ENCODE results near the gene VPS41. TPM values are rescaled to one million over a fixed set of nuclear protein-coding genes. Genes with fewer than 3 reads are reported as not detected.

The VPS41 gene
- total and polyA plus RNA-seq, 10 of the 15 experiments (the other 5 are each of a cell fraction or from before 2014, with no cell fraction given): 15.3 to 63.2 (median 47.0) TPM

DNA sequence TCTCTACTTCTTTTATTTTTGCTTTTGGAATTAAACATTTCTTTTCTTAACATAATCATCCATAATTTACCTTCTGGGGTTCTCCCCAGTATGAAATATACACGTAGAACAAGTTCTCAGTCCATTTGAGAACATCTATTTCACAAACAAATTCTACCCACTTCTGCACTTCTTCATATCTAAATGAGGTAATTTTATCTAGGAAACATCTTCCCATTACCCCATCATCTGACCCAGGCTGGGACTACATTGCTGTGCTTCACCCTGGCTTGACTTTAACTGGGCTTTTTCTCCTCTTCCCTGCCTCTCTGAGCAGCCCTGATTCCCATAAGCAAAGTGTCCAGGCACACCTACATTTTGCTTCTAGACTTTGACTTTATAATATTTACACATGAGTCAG is 234.5 kb downstream of the VPS41 start:
- 11% methylated on average over 1 of the region's 1 CpG for WGBS (ENCODE audit: insufficient coverage, insufficient replicate concordance, low lambda C conversion rate, missing lambda C conversion rate)
- H2AFZ ChIP-seq (ENCODE audit: control insufficient read depth, low read depth, low read length): no peak overlapping the region
- in situ Hi-C loops (cut with MboI): no loop called here

DNA sequence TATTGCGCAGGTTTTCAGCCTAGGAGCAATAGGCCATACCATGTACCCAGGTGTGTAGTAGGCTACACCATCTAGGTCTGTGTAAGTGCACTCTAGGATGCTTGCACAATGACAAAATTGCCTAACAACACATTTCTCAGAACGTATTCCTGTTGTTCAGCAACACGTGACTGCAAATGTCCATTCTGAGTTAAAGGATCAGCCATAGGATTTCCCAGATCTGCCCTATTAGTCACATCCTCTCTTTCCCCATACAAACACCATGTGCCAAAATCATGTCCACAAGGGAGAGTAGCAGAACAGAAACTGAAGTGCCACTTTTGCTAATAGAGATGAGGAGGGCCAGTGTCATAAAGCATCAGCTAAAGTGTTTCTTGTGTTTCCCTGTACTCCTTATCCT is 235.2 kb downstream of the VPS41 start:
- intact Hi-C loops (cut with micrococcal nuclease; ENCODE audit: unreplicated experiment): no loop called here
- ChIA-PET POLR2A (no interaction called here), RAD21 (ENCODE audit: unreplicated experiment) (no interaction called here), SMC1A (ENCODE audit: uncharacterized antibody, unreplicated experiment) (no interaction called here), CTCF (interaction anchor here (1.5 kb wide), 1 partner anchor 14 kb away, joined by 4 read pairs; no protein-coding TSS in a partner anchor)
- no peak overlapping the region for H2AFZ ChIP-seq (ENCODE audit: control insufficient read depth, low read depth, low read length)
- H3K79me2 ChIP-seq (ENCODE audit: control insufficient read depth, insufficient read depth, low read length): no peaks in the 10 kb centered on the region
- BruUV-seq (replicated peaks): no TSS peak
- H3K27me3 ChIP-seq (replicated peaks in 1 of 2; ENCODE audit: control insufficient read depth in 2 of 2, insufficient read depth in 2 of 2, low read length in 1 of 2): no peaks in the 10 kb centered on the region; a peak in 2 of 4 replicates
- no peak overlapping the region for H3K4me2 ChIP-seq (ENCODE audit: control insufficient read depth, insufficient read depth)
- H3K4me1 ChIP-seq (ENCODE audit: control insufficient read depth, insufficient read depth, low read length): no peaks in the 10 kb centered on the region
- no peaks in the 10 kb centered on the region for H3K36me3 ChIP-seq (ENCODE audit: control insufficient read depth in 2 of 2, insufficient read depth in 2 of 2, low read length in 1 of 2)
- H3K9ac ChIP-seq (ENCODE audit: control insufficient read depth, insufficient read depth, low read length): no peak overlapping the region
- WGBS (ENCODE audit: insufficient coverage, insufficient replicate concordance, low lambda C conversion rate, missing lambda C conversion rate): 55% methylated on average over 3 of the region's 3 CpGs
- in situ Hi-C loops (cut with MboI): no loop called here
- no peak overlapping the region for H3K27ac ChIP-seq (ENCODE audit: control insufficient read depth, insufficient read depth)
- no peak for DNase-seq (ENCODE audit: low read depth, low spot score)
- no peak for ATAC-seq
- FAIRE-seq: no peak
- no peak overlapping the region for H3K4me3 ChIP-seq
- H3K9me3 ChIP-seq (replicated peaks; ENCODE audit: control insufficient read depth, insufficient read depth, low read length): no peaks in the 10 kb centered on the region
- H4K20me1 ChIP-seq (ENCODE audit: control insufficient read depth, insufficient read depth): no peaks in the 10 kb centered on the region
- TF ChIP-seq, protein P1, sequence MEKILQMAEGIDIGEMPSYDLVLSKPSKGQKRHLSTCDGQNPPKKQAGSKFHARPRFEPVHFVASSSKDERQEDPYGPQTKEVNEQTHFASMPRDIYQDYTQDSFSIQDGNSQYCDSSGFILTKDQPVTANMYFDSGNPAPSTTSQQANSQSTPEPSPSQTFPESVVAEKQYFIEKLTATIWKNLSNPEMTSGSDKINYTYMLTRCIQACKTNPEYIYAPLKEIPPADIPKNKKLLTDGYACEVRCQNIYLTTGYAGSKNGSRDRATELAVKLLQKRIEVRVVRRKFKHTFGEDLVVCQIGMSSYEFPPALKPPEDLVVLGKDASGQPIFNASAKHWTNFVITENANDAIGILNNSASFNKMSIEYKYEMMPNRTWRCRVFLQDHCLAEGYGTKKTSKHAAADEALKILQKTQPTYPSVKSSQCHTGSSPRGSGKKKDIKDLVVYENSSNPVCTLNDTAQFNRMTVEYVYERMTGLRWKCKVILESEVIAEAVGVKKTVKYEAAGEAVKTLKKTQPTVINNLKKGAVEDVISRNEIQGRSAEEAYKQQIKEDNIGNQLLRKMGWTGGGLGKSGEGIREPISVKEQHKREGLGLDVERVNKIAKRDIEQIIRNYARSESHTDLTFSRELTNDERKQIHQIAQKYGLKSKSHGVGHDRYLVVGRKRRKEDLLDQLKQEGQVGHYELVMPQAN (conservative IDR thresholded peaks at IDR 0.05): no peak
- TF ChIP-seq, protein P2, sequence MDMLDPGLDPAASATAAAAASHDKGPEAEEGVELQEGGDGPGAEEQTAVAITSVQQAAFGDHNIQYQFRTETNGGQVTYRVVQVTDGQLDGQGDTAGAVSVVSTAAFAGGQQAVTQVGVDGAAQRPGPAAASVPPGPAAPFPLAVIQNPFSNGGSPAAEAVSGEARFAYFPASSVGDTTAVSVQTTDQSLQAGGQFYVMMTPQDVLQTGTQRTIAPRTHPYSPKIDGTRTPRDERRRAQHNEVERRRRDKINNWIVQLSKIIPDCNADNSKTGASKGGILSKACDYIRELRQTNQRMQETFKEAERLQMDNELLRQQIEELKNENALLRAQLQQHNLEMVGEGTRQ (IDR thresholded peaks at IDR 0.05; ENCODE audit: borderline replicate concordance, low read depth, low read length): no peak
- TF ChIP-seq TCF3 (IDR thresholded peaks at IDR 0.05; ENCODE audit: borderline replicate concordance, insufficient read depth, low read depth, low read length) (no peak), BACH1 (IDR thresholded peaks at IDR 0.05; ENCODE audit: borderline replicate concordance) (no peak), RUNX3 (IDR thresholded peaks at IDR 0.05; ENCODE audit: low read length) (no peak), TAF1 (IDR thresholded peaks at IDR 0.05; ENCODE audit: borderline replicate concordance, low read depth, low read length) (no peak), IKZF2 (IDR thresholded peaks at IDR 0.05) (no peak)
- TF ChIP-seq, protein P3, sequence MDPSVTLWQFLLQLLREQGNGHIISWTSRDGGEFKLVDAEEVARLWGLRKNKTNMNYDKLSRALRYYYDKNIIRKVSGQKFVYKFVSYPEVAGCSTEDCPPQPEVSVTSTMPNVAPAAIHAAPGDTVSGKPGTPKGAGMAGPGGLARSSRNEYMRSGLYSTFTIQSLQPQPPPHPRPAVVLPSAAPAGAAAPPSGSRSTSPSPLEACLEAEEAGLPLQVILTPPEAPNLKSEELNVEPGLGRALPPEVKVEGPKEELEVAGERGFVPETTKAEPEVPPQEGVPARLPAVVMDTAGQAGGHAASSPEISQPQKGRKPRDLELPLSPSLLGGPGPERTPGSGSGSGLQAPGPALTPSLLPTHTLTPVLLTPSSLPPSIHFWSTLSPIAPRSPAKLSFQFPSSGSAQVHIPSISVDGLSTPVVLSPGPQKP (IDR thresholded peaks at IDR 0.05; ENCODE audit: low read depth, low read length): no peak

More for the DNA sequence above, 234.5 kb downstream of the VPS41 start:
- no peaks in the 10 kb centered on the region; a peak in 2 of 4 replicates for H3K27me3 ChIP-seq (replicated peaks in 1 of 2; ENCODE audit: control insufficient read depth in 2 of 2, insufficient read depth in 2 of 2, low read length in 1 of 2)
- H3K4me3 ChIP-seq: no peak overlapping the region
- BruUV-seq (replicated peaks): no TSS peak
- no peak overlapping the region for H3K9ac ChIP-seq (ENCODE audit: control insufficient read depth, insufficient read depth, low read length)
- no peaks in the 10 kb centered on the region for H3K4me1 ChIP-seq (ENCODE audit: control insufficient read depth, insufficient read depth, low read length)
- SMC1A ChIA-PET (ENCODE audit: uncharacterized antibody, unreplicated experiment): no interaction called here
- no peaks in the 10 kb centered on the region for H3K79me2 ChIP-seq (ENCODE audit: control insufficient read depth, insufficient read depth, low read length)
- no peak overlapping the region for H3K27ac ChIP-seq (ENCODE audit: control insufficient read depth, insufficient read depth)
- H3K9me3 ChIP-seq (replicated peaks; ENCODE audit: control insufficient read depth, insufficient read depth, low read length): no peaks in the 10 kb centered on the region
- no peak for FAIRE-seq
- no peaks in the 10 kb centered on the region for H3K36me3 ChIP-seq (ENCODE audit: control insufficient read depth in 2 of 2, insufficient read depth in 2 of 2, low read length in 1 of 2)
- CTCF ChIA-PET: interaction anchor here (1.5 kb wide), 1 partner anchor 14 kb away, joined by 4 read pairs; no protein-coding TSS in a partner anchor
- H3K4me2 ChIP-seq (ENCODE audit: control insufficient read depth, insufficient read depth): no peak overlapping the region
- no peak for DNase-seq (ENCODE audit: low read depth, low spot score)
- ATAC-seq: no peak
- no peaks in the 10 kb centered on the region for H4K20me1 ChIP-seq (ENCODE audit: control insufficient read depth, insufficient read depth)
- POLR2A ChIA-PET: no interaction called here
- TF ChIP-seq ETV6 (conservative IDR thresholded peaks at IDR 0.05 in 1 of 2, IDR thresholded peaks at IDR 0.05 in 1 of 2; ENCODE audit: borderline replicate concordance in 1 of 2, low read depth in 1 of 2) (no peak), KAT2A (conservative IDR thresholded peaks at IDR 0.05; ENCODE audit: control insufficient read depth, low read depth, low read length) (no peak), TCF3 (IDR thresholded peaks at IDR 0.05; ENCODE audit: borderline replicate concordance, insufficient read depth, low read depth, low read length) (no peak), IKZF2 (IDR thresholded peaks at IDR 0.05) (no peak), ZZZ3 (IDR thresholded peaks at IDR 0.05; ENCODE audit: control insufficient read depth, insufficient read length, low read depth) (no peak), EGR1 (IDR thresholded peaks at IDR 0.05; ENCODE audit: borderline replicate concordance in 1 of 2, low read depth in 2 of 2, low read length in 2 of 2) (no peak)
- TF ChIP-seq, protein P4, sequence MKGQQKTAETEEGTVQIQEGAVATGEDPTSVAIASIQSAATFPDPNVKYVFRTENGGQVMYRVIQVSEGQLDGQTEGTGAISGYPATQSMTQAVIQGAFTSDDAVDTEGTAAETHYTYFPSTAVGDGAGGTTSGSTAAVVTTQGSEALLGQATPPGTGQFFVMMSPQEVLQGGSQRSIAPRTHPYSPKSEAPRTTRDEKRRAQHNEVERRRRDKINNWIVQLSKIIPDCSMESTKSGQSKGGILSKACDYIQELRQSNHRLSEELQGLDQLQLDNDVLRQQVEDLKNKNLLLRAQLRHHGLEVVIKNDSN (IDR thresholded peaks at IDR 0.05; ENCODE audit: borderline replicate concordance, extremely low read length, insufficient read depth, low read depth, low read length): no peak
- TF ChIP-seq, protein P5, sequence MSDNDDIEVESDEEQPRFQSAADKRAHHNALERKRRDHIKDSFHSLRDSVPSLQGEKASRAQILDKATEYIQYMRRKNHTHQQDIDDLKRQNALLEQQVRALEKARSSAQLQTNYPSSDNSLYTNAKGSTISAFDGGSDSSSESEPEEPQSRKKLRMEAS (IDR thresholded peaks at IDR 0.05; ENCODE audit: low read depth, low read length): no peak
- intact Hi-C loops (cut with micrococcal nuclease; ENCODE audit: unreplicated experiment): no loop called here
- RAD21 ChIA-PET (ENCODE audit: unreplicated experiment): no interaction called here
